Right ventricle myocardium inferior (tissue), 1 donor: Measurements from ENCODE around the gene WNT8A. TPM values are rescaled to one million over a fixed set of nuclear protein-coding genes. Genes with fewer than 3 reads are reported as not detected.
"Not testable (repeated sequence)": the region's sequence is repeated elsewhere in the genome, so short reads cannot be mapped to it uniquely, and the experiment has no call there.

ENCODE experiments used
- ATAC-seq: fragments of 200-7000 bp; cut with Tn5 transposase; one replicate; pipeline ENCODE4 v1.9.1; 2020; ENCODE audit warnings: mild to moderate bottlenecking, moderate library complexity
- DNase-seq: peaks from one replicate; pipeline ENCODE4 v3.0.0; 2021; ENCODE audit errors: missing footprints
- intact Hi-C: fragments of 100-400 bp; cut with DNase I; formaldehyde crosslinking; loops from one replicate; pipeline ENCODE4 v1.11.0; 2022
- long read RNA-seq: library from polyadenylated mRNA; unstranded; transcript quantifications from one replicate; pipeline ENCODE4 v2.0.0, GENCODE V29; 2021
- total RNA-seq: library from RNA; stranded (reverse); fragmentation: NEBNext Ultra II Directional; extraction: Animal tissue kit (Norgen Biotek cat#: 25700); gene quantifications from one replicate; pipeline ENCODE4 v1.2.1, GENCODE V29; 2021
- donor health status: DM: no; HTN: yes; CAD: no; lungs with severe emphysema.

Gene WNT8A, protein sequence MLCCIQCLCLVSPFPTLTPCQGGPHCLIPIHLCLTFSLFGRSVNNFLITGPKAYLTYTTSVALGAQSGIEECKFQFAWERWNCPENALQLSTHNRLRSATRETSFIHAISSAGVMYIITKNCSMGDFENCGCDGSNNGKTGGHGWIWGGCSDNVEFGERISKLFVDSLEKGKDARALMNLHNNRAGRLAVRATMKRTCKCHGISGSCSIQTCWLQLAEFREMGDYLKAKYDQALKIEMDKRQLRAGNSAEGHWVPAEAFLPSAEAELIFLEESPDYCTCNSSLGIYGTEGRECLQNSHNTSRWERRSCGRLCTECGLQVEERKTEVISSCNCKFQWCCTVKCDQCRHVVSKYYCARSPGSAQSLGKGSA
- total RNA-seq: not detected
- long read RNA-seq: 0 reads

DNA sequence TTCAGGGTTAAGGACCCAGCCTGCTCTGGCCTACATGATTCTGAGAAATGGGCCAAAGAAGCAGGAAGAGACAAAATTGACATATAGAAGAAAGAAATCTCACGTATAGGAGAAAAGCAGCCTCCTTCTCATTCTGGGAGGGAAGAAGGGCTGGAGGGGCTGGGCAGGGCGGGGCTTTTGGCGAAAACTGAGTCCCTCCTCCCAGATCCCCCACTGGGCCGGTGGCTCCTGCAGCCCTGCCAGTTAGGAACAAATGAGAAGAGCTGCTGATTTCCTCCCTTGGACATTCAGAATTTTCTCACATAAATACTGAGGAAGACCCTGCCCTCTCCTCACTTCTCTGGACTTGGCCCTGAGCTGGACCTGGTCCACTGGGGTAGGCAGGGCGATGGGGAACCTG lies at the start of gene WNT8A:
TSS of gene WNT8A (plus strand) at position 332 of the 400 bp plus-strand sequence. CDS start 95 bp downstream, outside the sequence.
- ATAC-seq (no peak), DNase-seq (no peak)
- intact Hi-C loops: no loop called here

DNA sequence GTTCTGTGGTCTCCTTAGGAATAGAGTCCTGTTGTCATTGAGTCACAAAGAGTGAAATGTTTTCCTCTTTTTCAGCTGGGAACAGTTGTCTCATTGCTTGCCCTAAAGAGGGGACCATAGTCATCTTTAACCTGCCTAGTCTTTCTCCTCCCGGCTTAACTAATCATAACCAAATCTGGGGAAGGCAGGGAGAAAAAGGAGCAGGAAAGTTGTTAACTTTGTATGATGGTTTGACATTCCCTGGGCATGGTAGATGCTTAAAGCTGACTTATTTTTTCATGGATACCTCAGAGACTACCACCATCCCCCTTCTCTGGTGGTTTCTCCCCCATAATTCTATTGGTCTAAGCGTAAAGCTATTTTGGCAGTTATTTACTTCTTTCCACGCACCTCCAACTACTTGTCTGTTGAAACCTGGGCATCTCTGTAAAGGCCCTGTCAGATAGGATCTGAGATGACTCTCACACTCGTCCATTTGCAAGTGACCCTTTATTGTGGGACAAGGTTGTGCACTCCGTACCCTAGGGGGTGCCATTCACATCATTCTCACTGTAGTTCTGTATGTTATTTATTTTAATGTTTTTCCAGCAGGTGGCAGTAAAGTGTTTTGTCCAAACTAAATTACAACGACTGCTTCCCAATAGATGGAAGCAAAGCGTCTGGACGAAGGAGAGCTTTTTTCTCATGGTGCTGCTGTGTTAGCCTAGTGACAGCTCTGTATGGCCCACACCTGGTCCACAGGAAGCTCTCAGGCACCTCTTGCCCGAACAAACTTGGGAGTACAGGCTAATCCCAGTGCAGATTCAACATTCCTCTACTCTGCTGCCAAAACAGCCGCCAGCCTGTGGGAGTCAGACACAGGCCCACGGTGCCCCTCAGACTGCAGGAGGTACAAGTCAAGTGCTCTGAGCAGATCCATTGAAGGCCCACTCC lies 48.0 kb upstream of the WNT8A start:
- DNase-seq: no peak
- intact Hi-C loops: loop anchor here (1.0 to 2.0 kb wide), 2 partner anchors 32 to 97 kb away; no protein-coding TSS in a partner anchor
- peak; percentile 63 for ATAC-seq

DNA sequence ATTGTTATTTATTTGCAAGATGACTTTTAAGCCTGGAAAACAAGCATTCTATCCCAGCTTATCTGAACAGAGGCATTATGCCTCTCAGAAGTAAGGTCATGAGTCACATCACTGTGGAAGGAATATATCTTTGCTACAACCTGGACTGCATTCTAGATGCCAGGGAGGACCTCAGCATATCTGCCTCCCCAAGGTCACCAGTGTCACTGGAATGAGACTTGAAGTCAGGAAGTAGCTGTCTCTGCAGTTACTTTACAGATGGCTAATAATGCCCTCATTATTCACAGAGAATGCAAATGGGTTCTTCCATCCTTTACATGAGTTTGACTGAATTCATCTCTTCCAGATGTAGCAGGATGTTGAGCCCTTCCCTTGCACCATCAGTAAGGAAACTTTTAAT lies 46.6 kb upstream of the WNT8A start:
- intact Hi-C loops: loop anchor here (2.0 kb wide), 1 partner anchor 96 kb away; no protein-coding TSS in a partner anchor
- DNase-seq: no peak
- ATAC-seq: no peak

DNA sequence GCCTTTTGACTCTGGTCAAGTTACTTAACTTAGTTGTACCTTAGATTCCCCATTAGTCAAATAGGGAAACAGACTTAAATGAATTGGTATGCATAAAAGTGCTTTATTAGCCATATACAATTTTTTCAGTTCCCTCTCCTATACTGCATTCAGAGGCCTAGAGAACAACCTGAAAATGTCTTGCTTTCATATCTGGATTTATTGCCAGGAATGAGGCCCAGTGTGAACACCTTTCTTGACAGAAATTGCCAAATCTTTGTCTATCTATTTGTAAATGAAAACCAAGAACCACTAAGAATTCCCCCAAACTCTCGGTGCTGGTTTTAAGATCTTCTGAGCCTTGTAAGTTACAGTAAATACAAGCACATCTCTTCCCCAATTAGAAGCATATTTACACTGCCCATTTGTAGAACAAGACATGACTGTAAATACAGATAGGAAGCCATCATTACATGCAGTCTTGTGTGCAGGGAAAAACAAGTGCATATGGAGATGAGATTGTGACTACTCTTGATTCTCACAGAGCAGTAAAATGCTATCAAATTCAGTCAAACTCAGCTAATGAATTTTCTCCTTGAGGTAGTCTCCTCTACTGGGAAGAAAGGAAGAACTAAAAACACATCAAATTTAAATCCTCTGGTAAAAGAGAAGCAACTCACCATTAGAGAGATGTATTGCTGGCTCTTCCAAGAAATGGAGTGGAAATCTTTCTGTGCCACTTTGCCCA lies 45.8 kb upstream of the WNT8A start:
- no peak for ATAC-seq
- DNase-seq: no peak
- intact Hi-C loops: loop anchor here (2.0 kb wide), 1 partner anchor 95 kb away; no protein-coding TSS in a partner anchor

DNA sequence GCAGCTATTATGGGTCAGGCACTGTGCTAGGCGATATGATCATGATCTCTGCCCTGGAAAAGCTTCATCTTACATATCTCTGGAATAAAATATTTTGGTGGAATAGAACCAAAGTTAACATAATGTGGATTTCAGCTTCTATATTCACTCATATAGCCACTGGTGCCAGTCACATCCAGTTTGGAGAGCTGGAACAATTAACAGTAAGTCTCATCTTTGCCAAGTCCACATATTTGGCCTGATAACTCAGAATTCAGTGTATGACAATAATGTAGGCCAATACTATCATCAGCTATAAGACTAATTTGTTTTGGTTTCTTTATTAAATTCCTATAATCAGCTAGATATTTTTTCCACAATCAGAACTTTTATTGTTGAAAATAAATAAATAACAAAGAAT lies 45.0 kb upstream of the WNT8A start:
- ATAC-seq: no peak
- no peak for DNase-seq
- intact Hi-C loops: no loop called here

DNA sequence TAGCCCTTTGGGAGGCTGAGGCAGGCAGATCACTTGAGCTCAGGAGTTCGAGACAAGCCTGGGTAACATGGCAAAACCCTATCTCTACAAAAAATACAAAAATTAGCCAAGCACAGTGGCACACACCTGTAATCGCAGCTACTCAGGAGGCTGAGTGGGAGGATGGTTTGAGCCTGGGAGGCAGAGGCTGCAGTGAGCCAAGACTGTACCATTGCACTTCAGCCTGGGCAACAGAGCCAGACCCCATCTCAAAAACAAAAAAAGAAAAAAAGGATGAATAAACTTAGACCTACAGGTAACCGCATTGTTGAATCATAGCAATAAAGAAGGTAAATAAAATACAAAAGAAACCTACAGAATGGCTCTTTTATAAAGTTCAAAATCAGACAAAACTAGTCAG lies 38.5 kb upstream of the WNT8A start:
- ATAC-seq, intact Hi-C loops, DNase-seq: not testable (repeated sequence)

DNA sequence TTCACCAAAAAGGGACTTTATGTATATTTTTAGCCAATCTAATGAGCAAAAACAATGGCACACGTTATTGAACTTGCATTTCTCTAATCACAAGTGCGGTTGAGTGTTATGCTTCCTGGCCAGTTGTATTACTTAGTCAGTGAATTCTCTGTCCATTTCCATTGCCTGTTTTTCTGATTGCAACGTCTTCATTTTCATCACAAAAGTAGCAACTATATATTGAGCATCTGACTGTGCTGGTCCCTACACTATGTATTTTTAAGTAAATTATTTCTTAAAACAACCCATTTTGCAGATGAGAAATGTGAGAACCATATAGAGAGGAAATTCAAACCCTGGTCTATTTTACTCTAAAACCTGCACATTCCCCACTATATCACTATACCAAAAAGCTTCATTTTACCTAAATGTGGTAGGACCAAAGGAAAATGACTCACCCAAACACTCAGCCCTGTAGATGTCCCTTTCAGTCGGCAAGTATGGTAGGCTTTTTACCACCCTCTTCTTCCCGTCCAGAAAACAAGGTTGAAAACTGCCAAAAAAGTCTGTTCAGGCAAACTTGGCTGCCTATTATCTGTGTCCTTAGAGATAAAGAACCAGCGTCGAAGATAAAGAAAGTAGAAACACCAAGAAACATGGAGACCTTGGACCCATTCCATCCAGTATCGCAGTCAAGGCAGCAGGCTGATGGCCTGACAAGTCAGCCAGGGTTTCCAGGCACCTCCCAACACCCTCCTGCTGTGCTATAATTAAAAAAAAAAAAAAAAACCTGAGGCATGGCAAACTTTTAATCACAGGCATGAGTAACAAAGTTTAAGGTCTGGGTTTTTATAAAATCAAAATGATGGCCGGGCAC lies 32.2 kb upstream of the WNT8A start:
- DNase-seq (no peak), ATAC-seq (peak; percentile 78)
- intact Hi-C loops: no loop called here

DNA sequence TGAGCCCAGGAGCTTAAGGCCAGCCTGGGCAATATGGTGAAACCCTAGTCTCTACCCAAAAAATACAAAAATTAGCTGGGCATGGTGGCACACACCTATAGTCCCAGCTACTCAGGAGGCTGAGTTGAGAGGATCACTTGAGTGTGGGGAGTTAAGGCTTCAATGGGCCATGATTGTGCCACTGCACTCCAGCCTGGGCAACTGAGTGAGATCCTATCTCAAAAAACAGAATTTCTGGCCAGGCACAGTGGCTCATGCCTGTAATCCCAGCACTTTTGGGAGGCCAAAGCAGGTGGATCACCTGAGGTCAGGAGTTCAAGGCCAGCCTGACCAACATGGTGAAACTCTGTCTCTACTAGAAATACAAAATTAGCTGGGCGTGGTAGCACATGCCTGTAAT lies 31.1 kb upstream of the WNT8A start:
- DNase-seq, ATAC-seq: not testable (repeated sequence)

DNA sequence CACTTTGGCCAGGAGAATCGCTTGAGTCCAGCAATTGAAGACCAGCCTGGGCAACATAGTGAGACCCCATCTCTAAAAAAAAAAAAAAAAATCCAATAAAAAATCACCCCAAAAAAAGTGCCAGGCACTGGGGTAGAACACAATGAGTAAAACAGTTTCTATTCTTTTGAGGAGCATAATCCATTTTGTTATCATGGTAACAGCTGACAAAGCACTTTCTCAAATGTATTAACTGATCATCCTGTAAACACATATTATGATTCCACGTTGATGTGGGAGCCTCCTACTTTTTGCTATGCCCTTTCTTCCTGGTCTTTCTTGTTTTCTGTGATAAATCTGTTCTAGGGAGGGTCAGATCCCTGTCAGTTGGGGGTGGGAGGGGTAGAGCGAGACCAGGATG lies 30.3 kb upstream of the WNT8A start:
- no peak for ATAC-seq
- DNase-seq: no peak
- intact Hi-C loops: no loop called here

More for the DNA sequence above, 31.1 kb upstream of the WNT8A start:
- intact Hi-C loops: not testable (repeated sequence)

DNA sequence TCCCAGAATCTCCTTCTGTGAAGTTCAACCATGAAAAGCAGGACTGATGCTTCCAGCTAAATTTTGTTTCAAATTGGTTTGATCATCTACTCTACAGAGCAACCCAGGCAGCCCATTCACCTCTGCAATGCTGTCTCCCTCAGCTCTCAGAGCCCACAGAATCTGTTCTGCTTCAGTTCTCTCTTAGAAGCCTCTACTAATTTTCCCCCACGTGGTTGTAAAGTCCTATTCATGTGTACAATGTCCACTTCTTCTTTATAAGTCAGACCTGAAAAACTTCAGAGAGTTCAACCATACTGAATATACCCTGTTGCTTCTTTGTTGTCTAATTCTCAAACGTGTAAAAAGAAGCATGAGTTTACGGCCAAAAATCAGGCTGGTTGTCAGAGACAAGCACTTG lies 29.6 kb upstream of the WNT8A start:
- ATAC-seq: no peak
- intact Hi-C loops: no loop called here
- DNase-seq: no peak

DNA sequence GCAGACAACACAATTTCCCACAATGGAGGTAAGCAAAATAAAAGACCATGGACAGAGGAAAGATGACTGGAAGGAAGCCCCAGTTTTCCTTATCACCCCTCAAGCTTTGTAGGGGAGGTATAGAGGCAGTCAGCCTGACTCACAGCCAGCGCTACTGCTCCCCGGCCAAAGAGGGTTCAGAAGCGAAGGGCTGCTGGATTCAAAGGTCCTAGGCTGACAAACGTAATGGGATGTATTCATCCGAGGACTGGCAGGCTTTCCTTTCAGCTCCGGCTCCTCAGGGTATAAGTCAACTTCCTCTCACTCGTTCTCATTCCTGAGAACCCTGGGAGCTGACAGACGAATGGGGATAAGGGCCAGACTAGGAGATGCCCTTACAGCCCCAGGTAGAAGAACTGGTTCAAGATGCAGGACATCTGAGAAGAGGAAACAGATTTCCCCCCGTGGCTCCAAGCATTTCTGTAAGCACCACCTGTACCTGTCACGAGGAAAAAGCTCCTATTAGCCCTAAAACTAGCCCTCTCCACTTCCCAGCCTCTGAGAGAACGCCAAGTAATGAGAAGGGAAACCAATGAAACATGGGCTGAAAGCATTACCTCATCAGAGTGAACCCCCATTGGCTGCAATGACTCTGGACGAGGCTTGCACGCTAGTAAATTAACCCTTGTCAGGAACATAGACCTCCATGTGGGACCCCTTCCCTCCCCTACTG lies 28.8 kb upstream of the WNT8A start:
- intact Hi-C loops: no loop called here
- ATAC-seq (no peak), DNase-seq (no peak)

DNA sequence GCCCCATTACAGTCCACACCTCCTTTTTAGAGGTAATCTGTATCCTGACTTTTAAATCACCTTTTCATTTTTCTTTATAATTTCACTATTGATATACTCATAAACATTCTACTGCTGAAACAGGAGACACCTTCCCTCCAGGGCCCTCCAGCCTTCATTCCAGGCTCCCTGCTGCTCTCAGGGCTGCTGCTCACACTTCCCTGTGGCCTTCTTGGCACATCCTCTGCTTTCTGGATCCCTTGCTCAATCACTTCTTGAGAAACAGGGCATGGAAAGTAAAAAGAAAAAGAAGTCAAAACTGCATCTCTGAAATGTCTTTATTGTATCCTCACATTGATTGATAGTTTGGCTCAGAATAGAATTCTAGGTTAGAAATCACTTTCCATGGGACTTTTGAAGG lies 19.3 kb upstream of the WNT8A start:
- DNase-seq: no peak
- intact Hi-C loops: no loop called here

DNA sequence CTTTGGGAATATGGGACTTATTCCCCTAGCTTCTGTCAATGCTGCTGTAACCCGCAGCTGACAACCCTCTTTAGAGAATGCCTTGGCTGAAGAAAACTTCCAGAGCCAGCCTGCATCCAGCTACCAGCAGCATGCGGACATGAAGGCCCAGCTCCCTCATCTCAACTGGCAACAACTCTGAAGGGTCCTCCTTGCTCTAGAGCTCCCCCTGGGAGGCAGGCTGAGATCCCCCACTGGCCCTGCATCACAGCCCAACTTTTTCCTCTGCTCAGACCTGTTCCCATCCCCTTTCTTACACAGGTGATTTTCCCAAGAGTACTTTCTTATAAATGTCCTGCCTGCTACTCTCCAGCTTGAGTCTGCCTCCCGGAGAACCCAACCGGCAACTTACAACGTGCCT lies 18.7 kb upstream of the WNT8A start:
- ATAC-seq (no peak), DNase-seq (no peak)
- intact Hi-C loops: no loop called here

More for the DNA sequence above, 19.3 kb upstream of the WNT8A start:
- ATAC-seq: no peak

DNA sequence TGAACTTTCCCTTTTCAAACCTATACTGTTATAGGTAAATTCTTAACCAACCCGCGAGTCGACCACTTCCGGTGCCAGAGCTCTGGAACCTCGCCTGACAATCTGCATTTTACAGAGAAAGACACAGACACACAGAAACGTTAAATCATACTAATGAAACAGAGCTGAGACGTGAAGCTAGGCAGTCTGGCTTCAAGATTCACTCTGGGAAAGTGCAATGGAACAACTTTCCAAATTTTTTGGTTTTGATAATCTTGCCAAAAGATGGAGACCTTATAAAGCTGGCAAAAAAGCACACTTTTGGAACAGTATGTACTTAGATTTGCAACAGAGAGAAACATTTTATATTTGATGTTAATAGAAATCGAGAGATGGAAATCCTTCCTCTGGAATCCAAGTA lies 15.9 kb upstream of the WNT8A start:
- intact Hi-C loops: loop anchor here (1.0 to 2.0 kb wide), 2 partner anchors 32 to 289 kb away; no protein-coding TSS in a partner anchor
- ATAC-seq (no peak), DNase-seq (no peak)

DNA sequence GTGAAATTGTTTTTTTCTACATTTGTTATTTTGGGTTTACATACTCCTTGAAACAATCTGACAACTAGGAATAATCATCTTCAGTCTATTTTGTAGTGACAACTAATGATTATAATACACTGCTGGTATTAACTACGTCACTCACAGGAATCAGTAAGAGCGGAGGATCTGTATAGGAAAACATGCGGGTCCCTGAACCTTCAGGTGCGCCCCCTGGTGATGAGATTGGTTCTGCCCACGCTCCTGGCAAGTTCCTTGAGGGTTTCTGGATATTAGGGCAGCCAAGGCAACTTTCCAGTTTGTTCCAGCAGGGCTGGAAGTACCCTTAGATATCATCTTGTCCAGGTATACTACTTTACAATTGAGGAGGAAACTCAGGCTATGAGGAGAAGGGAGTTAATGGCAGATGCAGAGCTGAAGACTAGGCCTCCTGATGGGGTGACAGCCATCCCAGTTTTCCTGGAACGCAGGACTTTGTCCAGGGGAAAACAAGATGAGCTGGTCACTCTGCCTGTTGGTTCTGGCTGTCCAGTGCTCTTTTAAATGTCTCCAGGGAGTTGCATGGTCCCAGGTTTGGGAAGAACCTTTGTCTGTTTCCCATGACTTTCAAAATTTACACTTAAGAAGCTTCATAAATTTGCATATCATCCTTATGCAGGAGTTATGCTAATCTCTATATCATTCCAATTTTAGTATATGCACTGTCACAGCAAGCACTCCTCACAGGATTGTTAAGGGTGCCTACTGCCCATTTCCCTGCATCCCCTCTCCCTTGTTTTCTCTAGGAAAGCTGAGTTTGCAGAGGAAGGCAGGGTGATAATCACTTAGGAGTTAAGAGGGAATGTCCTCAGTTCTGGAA lies 14.9 kb upstream of the WNT8A start:
- DNase-seq (peak; percentile 81), ATAC-seq (peak; percentile 68)
- intact Hi-C loops: loop anchor here (1.0 to 2.0 kb wide), 2 partner anchors 33 to 290 kb away; no protein-coding TSS in a partner anchor

DNA sequence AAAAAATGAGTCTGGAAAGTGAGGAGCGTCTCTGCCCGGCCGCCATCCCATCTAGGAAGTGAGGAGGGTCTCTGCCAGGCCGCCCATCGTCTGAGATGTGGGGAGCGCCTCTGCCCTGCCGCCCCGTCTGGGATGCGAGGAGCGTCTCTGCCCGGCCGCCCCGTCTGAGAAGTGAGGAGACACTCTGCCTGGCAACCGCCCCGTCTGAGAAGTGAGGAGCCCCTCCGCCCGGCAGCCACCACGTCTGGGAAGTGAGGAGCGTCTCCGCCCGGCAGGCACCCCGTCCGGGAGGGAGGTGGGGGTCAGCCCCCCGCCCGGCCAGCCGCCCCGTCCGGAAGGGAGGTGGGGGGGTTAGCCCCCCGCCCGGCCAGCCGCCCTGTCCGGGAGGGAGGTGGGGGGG lies 13.8 kb upstream of the WNT8A start:
- intact Hi-C loops, DNase-seq: not testable (repeated sequence)

More for the DNA sequence above, 13.8 kb upstream of the WNT8A start:
- not testable (repeated sequence) for ATAC-seq
